LNCaP clone FGC (cell line): ENCODE measurements around the gene CMBL.

Experiments
- DNase-seq: peaks from one replicate; pipeline ENCODE4 v3.0.0-alpha.2; 2011; ENCODE audit warnings: low read depth
- H3K4me3 ChIP-seq: 2 replicates; pipeline ENCODE4 v1.5.1; 2011; ENCODE audit warnings: mild to moderate bottlenecking, low read depth, low read length, control low read depth
- CTCF ChIP-seq: IDR thresholded peaks from 2 replicates; pipeline ENCODE4 v1.5.1; 2012; ENCODE audit warnings: mild to moderate bottlenecking; ENCODE audit not compliant: control insufficient read depth, insufficient read depth; ENCODE audit errors: extremely low read depth

Gene CMBL

DNA sequence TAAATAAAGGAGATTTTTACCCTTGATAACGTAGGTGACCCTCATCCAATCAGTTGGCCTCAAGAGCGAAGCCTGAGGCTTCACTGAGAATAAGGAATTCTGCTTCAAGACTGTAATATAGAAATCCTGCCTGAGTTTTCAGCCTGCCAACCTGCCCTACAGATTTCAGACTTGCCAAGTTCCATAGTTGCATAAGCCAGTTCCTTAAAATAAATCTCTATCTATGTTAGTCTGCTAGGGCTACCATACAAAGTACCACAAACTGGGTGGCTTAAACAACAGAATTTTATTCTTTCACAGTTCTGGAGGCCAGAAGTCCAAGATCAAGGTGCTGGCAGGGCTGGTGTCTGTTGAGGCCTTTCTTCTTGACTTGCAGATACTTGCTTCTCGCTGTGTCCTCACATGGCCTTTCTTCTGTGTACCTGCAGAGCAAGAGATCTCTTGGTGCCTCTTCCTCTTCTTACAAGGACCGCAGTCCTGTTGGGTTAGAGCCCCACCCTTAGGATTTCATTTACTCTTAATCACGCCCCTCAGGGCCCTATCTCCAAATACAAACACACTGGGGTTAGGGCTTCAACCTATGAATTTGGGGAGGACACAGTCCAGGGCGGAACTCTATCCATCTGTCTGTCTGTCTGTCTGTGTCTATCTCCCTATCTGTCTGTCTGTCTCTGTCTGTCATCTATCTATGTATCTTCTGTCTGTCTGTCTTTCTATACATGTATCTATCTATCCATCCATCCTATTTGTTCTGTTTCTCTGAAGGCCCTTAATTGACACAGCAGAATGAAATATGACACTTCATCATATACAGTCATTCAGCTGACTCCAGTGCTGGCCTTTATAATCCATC lies 17.0 kb upstream of the CMBL start:
- TF ChIP-seq CTCF = no peak
- no peak for DNase-seq
- no peak overlapping the region for H3K4me3 ChIP-seq

- no peak for TF ChIP-seq CTCF
- no peak overlapping the region for H3K4me3 ChIP-seq
- no peak for DNase-seq
Measured at GRCh38 chr5:10323588-10324488, 16.1 kb upstream of the CMBL start.

- no peak overlapping the region for H3K4me3 ChIP-seq
- DNase-seq = no peak
- TF ChIP-seq CTCF = no peak
Measured at GRCh38 chr5:10321882-10322281, 14.2 kb upstream of the CMBL start.

- H3K4me3 ChIP-seq = no peak overlapping the region
- DNase-seq = no peak
- TF ChIP-seq CTCF = no peak
Measured at GRCh38 chr5:10320793-10321192, 13.1 kb upstream of the CMBL start.

DNA sequence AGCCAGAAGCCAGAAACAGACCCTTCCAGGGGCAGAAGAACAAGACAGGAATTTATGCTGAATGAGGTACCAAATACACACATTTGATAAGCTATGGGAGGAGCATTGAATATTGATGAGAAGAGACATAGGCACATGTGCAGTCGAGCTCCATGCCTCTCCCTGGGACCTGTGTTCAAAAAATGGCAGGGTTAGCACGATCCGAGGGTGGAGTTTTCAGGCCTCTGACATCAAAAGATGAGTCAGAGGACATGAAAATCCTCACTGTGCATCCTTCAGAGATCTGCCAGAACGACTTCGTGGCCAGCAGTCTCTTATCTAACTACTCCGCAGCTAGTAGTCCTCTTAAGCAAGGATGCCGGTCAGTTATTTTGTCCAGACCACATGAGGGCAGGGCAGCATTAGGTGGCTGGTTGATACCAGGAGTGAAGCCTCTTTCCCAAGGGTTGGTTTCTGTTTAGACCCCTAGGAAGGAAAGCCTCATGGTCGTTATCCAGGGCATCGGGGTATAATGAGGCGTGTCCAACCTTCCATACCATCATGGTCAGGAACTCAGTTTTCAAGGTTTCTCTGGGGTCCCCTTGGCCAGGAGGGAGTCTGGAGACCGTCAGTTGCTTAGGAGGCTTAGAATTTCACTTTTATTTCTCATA lies 11.6 kb upstream of the CMBL start:
- no peak overlapping the region for H3K4me3 ChIP-seq
- no peak for TF ChIP-seq CTCF
- DNase-seq = no peak

GRCh38 chr5:10317825-10318682 lies 10.4 kb upstream of the CMBL start:
- TF ChIP-seq CTCF = no peak
- DNase-seq = no peak
- H3K4me3 ChIP-seq = no peak overlapping the region
